Neural progenitor cell (in vitro differentiated cells): ENCODE measurements around the gene NLRC3.

Source experiments
- EZH2phosphoT487 ChIP-seq: fragments of 200-600 bp; sonication (generic); IDR thresholded peaks from 2 replicates; pipeline ENCODE4 v1.6.1; 2017; ENCODE audit warnings: antibody characterized with exemption
- TF ChIP-seq, protein P1 (sequence below): fragments of 200-600 bp; sonication (generic); IDR thresholded peaks from 2 replicates; pipeline ENCODE4 v1.5.1; 2017; ENCODE audit warnings: antibody characterized with exemption, mild to moderate bottlenecking

GRCh38 chr16:3580686-3581085 is 3.5 kb upstream of the NLRC3 start:
- TF ChIP-seq, protein P1, sequence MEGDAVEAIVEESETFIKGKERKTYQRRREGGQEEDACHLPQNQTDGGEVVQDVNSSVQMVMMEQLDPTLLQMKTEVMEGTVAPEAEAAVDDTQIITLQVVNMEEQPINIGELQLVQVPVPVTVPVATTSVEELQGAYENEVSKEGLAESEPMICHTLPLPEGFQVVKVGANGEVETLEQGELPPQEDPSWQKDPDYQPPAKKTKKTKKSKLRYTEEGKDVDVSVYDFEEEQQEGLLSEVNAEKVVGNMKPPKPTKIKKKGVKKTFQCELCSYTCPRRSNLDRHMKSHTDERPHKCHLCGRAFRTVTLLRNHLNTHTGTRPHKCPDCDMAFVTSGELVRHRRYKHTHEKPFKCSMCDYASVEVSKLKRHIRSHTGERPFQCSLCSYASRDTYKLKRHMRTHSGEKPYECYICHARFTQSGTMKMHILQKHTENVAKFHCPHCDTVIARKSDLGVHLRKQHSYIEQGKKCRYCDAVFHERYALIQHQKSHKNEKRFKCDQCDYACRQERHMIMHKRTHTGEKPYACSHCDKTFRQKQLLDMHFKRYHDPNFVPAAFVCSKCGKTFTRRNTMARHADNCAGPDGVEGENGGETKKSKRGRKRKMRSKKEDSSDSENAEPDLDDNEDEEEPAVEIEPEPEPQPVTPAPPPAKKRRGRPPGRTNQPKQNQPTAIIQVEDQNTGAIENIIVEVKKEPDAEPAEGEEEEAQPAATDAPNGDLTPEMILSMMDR, result no peak
- TF ChIP-seq EZH2phosphoT487, result no peak
